GM12801 (cell line): Measurements from ENCODE around the gene LIN37.

Experiments
- CTCF ChIP-seq: IDR thresholded peaks from one replicate; pipeline ENCODE4 v1.5.1; 2011; ENCODE audit warnings: control low read depth; ENCODE audit not compliant: insufficient read length; ENCODE audit errors: extremely low read depth

The LIN37 gene

GRCh38 chr19:35767288-35768081, 19.1 kb downstream of the LIN37 start:
- no peak for TF ChIP-seq CTCF

- no peak for TF ChIP-seq CTCF
These were observed 19.7 kb downstream of the LIN37 start for GRCh38 chr19:35768082-35768421.

- TF ChIP-seq CTCF: no peak
These were observed 24.8 kb downstream of the LIN37 start for GRCh38 chr19:35773020-35773806.

DNA sequence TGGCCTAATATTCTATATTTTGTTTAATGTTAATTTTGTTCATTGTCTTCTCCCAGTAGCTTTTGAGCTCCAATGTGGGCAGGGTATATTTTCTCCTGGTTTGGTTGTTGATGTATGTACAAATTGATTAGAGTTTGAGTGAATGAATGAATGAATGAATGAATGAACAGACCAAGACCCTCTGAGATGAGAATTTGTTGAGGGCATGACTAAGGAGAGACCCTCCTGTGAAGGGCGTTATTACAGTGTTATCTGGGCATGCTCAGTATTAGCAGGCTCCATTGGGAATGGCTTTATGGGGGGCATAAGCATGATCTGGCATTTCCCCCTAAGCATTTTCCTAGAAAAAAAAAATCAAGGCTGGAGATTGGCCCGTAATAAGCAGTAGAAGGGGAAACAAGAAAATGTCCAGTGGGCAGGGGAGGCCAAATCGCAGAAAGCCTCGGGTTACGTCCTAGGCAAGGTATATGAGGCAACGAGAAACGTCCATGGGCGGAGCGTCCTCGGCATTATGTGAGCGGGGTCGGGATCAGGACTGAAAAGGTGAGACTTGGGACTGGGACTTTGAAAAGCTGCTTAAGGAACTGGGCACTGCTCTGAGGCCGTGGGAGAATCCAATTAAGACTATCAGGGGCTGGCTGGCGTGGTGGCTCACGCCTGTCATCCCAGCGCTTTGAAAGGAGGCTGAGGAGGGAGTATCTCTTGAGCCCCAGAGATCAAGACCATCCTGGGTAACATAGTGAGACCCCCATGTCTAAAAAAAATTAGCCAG, 26.1 kb downstream of the LIN37 start:
- no peak for TF ChIP-seq CTCF

GRCh38 chr19:35775046-35775297, 26.6 kb downstream of the LIN37 start:
- TF ChIP-seq CTCF: no peak

DNA sequence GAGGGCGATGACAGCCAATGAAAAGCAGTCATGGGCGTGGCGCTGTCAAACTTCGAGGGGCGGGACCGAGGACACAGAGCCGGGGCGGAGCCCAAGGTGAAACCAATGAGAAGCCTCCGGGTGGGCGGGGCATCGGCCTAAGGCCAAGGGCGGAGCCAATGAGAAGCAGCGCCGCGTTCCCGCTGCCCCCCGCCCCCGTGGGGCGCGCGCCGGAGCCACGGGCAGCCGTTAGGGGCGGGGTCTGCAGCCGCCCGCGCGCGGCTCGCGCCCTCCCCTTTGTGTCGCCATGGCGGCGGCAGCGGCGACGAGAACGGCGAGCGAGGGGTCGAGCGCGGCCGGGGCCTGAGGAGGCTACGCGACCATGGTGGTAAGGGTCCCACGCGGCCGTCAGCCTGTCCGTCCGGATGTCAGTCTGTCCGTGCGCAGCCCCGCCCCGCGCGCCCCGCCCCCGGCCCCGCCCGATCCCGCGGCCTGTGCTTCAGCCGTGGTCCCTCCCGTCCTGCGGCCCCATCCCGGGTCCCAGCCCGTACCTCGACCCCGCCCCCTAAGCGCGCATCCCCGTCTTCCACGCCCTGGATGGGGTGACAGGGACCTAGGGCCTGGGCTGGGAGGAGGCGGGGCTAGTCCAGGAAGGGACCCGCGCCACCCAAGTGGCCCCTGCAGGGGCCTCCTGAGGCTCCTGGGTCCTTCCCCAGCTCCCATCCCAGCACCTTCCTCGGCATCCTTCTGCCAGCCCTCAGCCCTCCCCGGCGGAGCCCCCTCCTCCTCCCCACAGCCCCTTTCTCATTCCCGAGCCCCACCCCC, 27.1 kb downstream of the LIN37 start, which contains the start of gene ARHGAP33:
Gene ARHGAP33, plus strand, starts transcription at position 267 of the 804 bp plus-strand sequence. Its CDS starts 95 bp downstream, at position 362.
- no peak for TF ChIP-seq CTCF
